ENCODE measurements around the gene TLX2. TPM values are rescaled to one million over a fixed set of nuclear protein-coding genes. Genes with fewer than 3 reads are reported as not detected.

TLX2 gene
- total and polyA plus RNA-seq, 2 donors (not counting 3 experiments of a cell fraction or from before 2014, with no cell fraction given), result not detected

GRCh38 chr2:74551530-74551929 is 37.3 kb downstream of the TLX2 start:
- H3K4me2 ChIP-seq (ENCODE audit: insufficient read depth, low read length), result no peak overlapping the region
- no peaks in the 10 kb centered on the region for H4K20me1 ChIP-seq (replicated peaks; ENCODE audit: control insufficient read depth, extremely low read depth, insufficient read depth, low read length)
- no peaks in the 10 kb centered on the region for H3K9me1 ChIP-seq (replicated peaks; ENCODE audit: control insufficient read depth, extremely low read depth, insufficient read depth, low read length)
- peaks cover 17% of the 10 kb centered on the region for H3K4me1 ChIP-seq (ENCODE audit: control insufficient read depth, extremely low read depth, insufficient read depth, low read length)
- BruUV-seq (replicated peaks), result no TSS peak
- H2AFZ ChIP-seq (ENCODE audit: low read depth, low read length), result no peak overlapping the region
- ChIA-PET CTCF (interaction anchor here (1.0 kb wide), 1 partner anchor 19 kb away, joined by 3 read pairs; no protein-coding TSS in a partner anchor), POLR2A (no interaction called here)
- DNase-seq (ENCODE audit: low read depth, low spot score), result no peak
- no peak for FAIRE-seq
- no peak overlapping the region for H3K9ac ChIP-seq (replicated peaks; ENCODE audit: extremely low read depth, insufficient read depth, low read length)
- intact Hi-C loops (cut with micrococcal nuclease), result no loop called here
- H3K36me3 ChIP-seq (ENCODE audit: control insufficient read depth in 2 of 2, extremely low read depth in 1 of 2, insufficient read depth in 2 of 2, low read length in 2 of 2), result peaks cover 0 to under 1% of the 10 kb centered on the region in 2 experiments
- no peak for TF ChIP-seq GATA2 (IDR thresholded peaks at IDR 0.05; ENCODE audit: insufficient read depth, insufficient read length, low read depth, low read length)
- no peak for TF ChIP-seq POLR2AphosphoS5 (IDR thresholded peaks at IDR 0.05; ENCODE audit: insufficient read depth, low read depth, low read length)
- TF ChIP-seq FOS (IDR thresholded peaks at IDR 0.05; ENCODE audit: borderline replicate concordance, insufficient read depth, low read length), result no peak
- TF ChIP-seq EZH2 (IDR thresholded peaks at IDR 0.05; ENCODE audit: borderline replicate concordance, low read depth, low read length, severe bottlenecking), result no peak
- TF ChIP-seq, protein P1, sequence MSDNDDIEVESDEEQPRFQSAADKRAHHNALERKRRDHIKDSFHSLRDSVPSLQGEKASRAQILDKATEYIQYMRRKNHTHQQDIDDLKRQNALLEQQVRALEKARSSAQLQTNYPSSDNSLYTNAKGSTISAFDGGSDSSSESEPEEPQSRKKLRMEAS (IDR thresholded peaks at IDR 0.05; ENCODE audit: insufficient read depth, insufficient read length), result no peak
- no peak for TF ChIP-seq JUN (IDR thresholded peaks at IDR 0.05; ENCODE audit: borderline replicate concordance, insufficient read depth, insufficient read length, low read depth)
- TF ChIP-seq MYC (IDR thresholded peaks at IDR 0.05; ENCODE audit: low read depth, low read length), result no peak
- TF ChIP-seq POLR2A (IDR thresholded peaks at IDR 0.05; ENCODE audit: low read depth, low read length), result no peak
- no peak for TF ChIP-seq CTCF (IDR thresholded peaks at IDR 0.05; ENCODE audit: extremely low read depth in 1 of 2, insufficient read depth in 1 of 2, low read depth in 1 of 2, low read length in 2 of 2)
- H3K79me2 ChIP-seq (ENCODE audit: control insufficient read depth, insufficient read depth, low read length), result no peaks in the 10 kb centered on the region
- H3K27me3 ChIP-seq (ENCODE audit: control insufficient read depth in 2 of 2, insufficient read depth in 2 of 2, low read length in 2 of 2), result peaks cover 8 to 9% of the 10 kb centered on the region in 2 experiments
- H3K27ac ChIP-seq (ENCODE audit: insufficient read depth, low read depth, low read length), result no peak overlapping the region
- H3K9me3 ChIP-seq (replicated peaks; ENCODE audit: control insufficient read depth, insufficient read depth, low read length), result no peaks in the 10 kb centered on the region
- H3K4me3 ChIP-seq (replicated peaks in 1 of 3; ENCODE audit: insufficient read depth in 1 of 3, low read depth in 1 of 3, low read length in 3 of 3), result no peak overlapping the region
- dilution Hi-C loops (cut with MboI; ENCODE audit: extremely low pct_ligation_motif_present, low sequenced_read_pairs), result no loop called here
